Upper lobe of right lung (tissue), 1 donor: Measurements from ENCODE around the gene KCNQ4. TPM values are rescaled to one million over a fixed set of nuclear protein-coding genes. Genes with fewer than 3 reads are reported as not detected.
A peak's percentile ranks its signal among the peaks of the same experiment; 100 is the strongest.

ENCODE experiments used
- ATAC-seq: fragments of 200-7000 bp; cut with Tn5 transposase; one replicate; pipeline ENCODE4 v1.9.1; 2020; ENCODE audit warnings: mild to moderate bottlenecking, moderate library complexity
- DNase-seq: peaks from one replicate; pipeline ENCODE4 v3.0.0-alpha.2; 2020
- H3K27ac ChIP-seq: fragments of 200-600 bp; one replicate; pipeline ENCODE4 v1.8.0; 2022
- H3K27me3 ChIP-seq: fragments of 200-600 bp; one replicate; pipeline ENCODE4 v1.8.0; 2022; ENCODE audit warnings: mild to moderate bottlenecking
- H3K36me3 ChIP-seq: fragments of 200-600 bp; one replicate; pipeline ENCODE4 v1.8.0; 2022
- H3K4me1 ChIP-seq: fragments of 200-600 bp; one replicate; pipeline ENCODE4 v1.8.0; 2022
- H3K4me3 ChIP-seq: fragments of 200-600 bp; one replicate; pipeline ENCODE4 v1.8.0; 2022; ENCODE audit warnings: mild to moderate bottlenecking
- H3K9me3 ChIP-seq: fragments of 200-600 bp; one replicate; pipeline ENCODE4 v1.8.0; 2022
- intact Hi-C: fragments of 100-400 bp; cut with DNase I; formaldehyde crosslinking; loops from one replicate; pipeline ENCODE4 v1.11.0; 2022
- total RNA-seq: library from RNA; stranded (reverse); fragmentation: NEBNext Ultra II Directional; extraction: Animal tissue kit (Norgen Biotek cat#: 25700); gene quantifications from one replicate; pipeline ENCODE4 v1.2.1, GENCODE V29; 2021
- TF ChIP-seq, protein P1 (sequence below): fragments of 200-600 bp; IDR thresholded peaks from one replicate; pipeline ENCODE4 v1.8.0; 2022; ENCODE audit warnings: antibody characterized with exemption
- donor health status: DM: no; HTN: yes; CAD: no; lungs with severe emphysema.

The KCNQ4 gene
- total RNA-seq, 1 donor from 2014 or later, result 0.96 TPM

DNA sequence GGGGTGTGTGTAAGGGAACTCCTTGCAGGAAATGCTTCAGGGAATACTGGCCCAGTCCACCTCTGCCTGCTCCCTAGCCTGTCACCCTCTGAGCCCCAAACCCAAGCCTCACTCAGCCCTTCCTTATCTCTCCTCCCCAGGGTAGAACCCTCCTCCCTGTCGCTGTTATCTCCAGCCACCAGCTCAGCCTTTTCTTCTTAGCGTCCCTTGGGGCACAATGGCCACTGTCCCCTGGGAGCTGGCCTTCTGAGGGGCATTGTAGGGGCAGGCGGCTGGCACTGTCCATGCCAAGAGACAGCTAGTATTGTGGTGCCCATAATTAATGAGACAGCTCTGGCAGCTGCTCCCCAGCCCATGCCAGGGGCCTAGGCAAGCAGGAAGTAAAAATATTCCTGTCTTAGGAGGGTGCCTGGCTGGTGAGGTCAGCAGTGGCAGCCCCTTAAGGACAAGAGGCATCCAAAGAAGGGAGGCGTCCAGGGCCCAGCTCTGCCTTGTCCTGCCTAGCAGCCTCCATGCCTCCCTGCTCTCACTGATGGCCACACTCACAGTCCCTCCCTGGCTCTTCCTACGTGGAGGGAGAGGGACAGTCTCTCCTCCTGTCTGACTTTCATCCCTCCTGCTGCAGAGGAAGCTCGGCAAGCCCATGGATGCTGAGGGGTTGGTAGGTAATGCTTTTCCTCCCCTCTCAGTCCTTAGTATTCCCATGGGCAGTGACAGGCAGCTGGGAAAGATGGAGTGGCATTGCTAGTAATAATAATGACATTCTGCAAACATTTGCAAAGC, 37.5 kb downstream of the KCNQ4 start:
- Histone ChIP-seq H3K4me3 (no peak overlapping the region), H3K9me3 (no peaks in the 10 kb centered on the region), H3K27ac (no peak overlapping the region), H3K36me3 (no peaks in the 10 kb centered on the region), H3K27me3 (no peaks in the 10 kb centered on the region), H3K4me1 (peaks cover 18% of the 10 kb centered on the region)
- TF ChIP-seq, protein P1, sequence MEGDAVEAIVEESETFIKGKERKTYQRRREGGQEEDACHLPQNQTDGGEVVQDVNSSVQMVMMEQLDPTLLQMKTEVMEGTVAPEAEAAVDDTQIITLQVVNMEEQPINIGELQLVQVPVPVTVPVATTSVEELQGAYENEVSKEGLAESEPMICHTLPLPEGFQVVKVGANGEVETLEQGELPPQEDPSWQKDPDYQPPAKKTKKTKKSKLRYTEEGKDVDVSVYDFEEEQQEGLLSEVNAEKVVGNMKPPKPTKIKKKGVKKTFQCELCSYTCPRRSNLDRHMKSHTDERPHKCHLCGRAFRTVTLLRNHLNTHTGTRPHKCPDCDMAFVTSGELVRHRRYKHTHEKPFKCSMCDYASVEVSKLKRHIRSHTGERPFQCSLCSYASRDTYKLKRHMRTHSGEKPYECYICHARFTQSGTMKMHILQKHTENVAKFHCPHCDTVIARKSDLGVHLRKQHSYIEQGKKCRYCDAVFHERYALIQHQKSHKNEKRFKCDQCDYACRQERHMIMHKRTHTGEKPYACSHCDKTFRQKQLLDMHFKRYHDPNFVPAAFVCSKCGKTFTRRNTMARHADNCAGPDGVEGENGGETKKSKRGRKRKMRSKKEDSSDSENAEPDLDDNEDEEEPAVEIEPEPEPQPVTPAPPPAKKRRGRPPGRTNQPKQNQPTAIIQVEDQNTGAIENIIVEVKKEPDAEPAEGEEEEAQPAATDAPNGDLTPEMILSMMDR, result no peak
- DNase-seq, result no peak
- intact Hi-C loops, result no loop called here
- no peak for ATAC-seq

DNA sequence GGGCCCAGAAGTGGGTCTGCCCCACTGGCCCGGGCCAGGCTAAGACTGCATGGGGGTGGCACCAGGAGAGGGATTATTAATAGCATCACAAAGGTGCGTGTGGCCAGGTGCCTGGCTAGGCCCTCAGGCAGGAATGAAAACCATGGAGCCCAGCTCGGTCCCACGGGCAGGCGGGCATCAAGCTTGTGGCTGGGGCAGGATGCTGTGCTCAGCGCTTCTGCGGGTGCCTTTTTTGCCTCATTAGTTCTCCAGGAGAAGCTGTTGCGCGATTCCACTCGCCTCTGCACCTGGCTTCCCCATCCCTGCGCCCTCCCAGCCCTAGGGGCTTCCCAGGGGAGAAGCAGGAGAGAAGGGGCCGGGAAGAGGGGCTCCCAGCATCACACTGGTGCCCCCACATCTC, 39.3 kb downstream of the KCNQ4 start:
- TF ChIP-seq, protein P1, result no peak
- no peaks in the 10 kb centered on the region for H3K9me3 ChIP-seq
- intact Hi-C loops, result no loop called here
- H3K4me3 ChIP-seq, result no peak overlapping the region
- H3K27ac ChIP-seq, result no peak overlapping the region
- no peaks in the 10 kb centered on the region for H3K27me3 ChIP-seq
- H3K36me3 ChIP-seq, result no peaks in the 10 kb centered on the region
- no peak for ATAC-seq
- no peak for DNase-seq
- peaks cover 18% of the 10 kb centered on the region for H3K4me1 ChIP-seq

DNA sequence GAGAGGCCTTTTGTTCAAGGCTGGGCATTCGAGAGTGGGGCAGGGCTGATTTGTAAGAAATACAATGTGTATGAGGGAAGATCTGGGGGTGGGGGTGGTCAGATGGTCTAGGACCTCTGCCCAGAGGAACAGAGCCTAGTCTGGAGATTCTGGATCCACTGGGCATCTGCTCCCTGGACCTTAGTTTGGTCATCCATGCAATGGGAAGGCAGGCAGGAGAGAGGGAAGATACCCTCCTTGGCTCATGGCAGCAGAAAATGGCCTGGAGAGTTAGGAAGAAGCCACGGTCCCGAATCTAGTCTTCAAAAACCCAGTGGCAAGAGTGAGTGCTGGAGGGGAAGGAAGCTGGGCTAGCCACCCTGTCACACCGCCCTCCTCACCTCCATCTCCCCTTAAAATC, 39.8 kb downstream of the KCNQ4 start:
- Histone ChIP-seq H3K36me3 (no peaks in the 10 kb centered on the region), H3K27me3 (no peaks in the 10 kb centered on the region), H3K4me3 (no peak overlapping the region), H3K9me3 (no peaks in the 10 kb centered on the region), H3K4me1 (peaks cover 18% of the 10 kb centered on the region), H3K27ac (no peak overlapping the region)
- intact Hi-C loops, result no loop called here
- TF ChIP-seq, protein P1, result no peak
- DNase-seq, result no peak
- ATAC-seq, result no peak

DNA sequence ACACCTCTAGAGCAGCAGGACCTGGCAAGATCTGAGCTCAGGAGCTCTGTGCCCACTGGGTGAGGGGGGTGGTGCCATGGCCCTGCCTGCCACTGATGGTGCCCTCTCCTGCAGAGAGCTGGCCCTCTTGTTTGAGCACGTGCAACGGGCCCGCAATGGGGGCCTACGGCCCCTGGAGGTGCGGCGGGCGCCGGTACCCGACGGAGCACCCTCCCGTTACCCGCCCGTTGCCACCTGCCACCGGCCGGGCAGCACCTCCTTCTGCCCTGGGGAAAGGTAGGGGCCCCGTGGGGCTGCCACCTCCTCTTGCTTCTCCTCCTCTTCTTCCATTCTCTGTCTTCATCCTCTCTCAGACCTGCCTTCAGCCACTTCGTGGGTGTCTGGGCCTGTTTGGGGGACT, 40.4 kb downstream of the KCNQ4 start:
- no peak for DNase-seq
- Histone ChIP-seq H3K4me1 (peaks cover 18% of the 10 kb centered on the region), H3K27ac (no peak overlapping the region), H3K27me3 (no peaks in the 10 kb centered on the region), H3K9me3 (no peaks in the 10 kb centered on the region), H3K36me3 (no peaks in the 10 kb centered on the region), H3K4me3 (no peak overlapping the region)
- ATAC-seq, result no peak
- TF ChIP-seq, protein P1, result no peak
- intact Hi-C loops, result no loop called here

DNA sequence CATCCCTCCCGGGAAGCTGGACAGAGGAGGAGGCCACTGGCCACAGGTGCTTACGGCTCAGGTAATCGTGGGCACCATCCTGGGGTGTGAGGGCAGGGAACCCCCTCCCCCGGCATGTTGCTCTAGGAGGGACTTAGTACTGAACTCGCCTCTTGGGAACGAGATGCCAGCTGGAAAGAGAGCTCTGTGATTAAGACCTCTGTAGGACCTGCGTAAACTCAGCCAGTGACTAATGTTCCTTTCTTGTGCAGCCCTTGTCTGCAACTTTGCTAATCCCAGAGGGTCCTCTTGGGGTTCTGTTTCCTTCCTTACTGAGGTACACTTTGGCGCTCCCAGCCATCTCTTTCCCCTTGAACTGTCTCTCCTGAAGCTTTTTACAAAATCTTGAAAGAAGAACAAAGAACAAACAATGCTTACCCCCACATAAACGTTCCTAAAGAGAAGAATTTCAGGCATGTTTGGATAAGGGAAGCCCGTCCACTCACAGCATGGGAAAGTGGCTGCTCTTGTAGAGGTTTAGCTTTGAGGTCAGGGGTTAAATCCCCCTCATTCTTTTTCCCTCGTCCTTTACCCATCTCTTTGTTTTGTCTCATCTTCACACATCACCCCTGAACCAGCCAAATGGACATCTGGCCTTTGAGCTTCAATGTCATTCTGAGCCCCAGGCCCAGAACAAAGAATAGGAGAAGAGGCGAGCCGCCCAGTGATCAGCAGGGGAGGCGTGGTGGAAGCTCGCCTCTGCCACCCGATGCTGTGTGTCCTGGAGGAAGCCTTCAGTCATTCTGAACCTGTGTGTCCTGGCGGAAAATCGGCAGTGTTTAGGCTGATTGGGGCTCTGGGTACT, 41.2 kb downstream of the KCNQ4 start:
- Histone ChIP-seq H3K9me3 (no peaks in the 10 kb centered on the region), H3K4me1 (peaks cover 18% of the 10 kb centered on the region), H3K27me3 (no peaks in the 10 kb centered on the region), H3K36me3 (no peaks in the 10 kb centered on the region), H3K27ac (no peak overlapping the region), H3K4me3 (no peak overlapping the region)
- DNase-seq (no peak), ATAC-seq (peak; percentile 14)
- intact Hi-C loops, result no loop called here
- TF ChIP-seq, protein P1, result no peak
